ENCODE data around the gene ITIH5. TPM values are rescaled to one million over a fixed set of nuclear protein-coding genes. Genes with fewer than 3 reads are reported as not detected.

ITIH5 gene
- total and polyA plus RNA-seq, 2 donors, result 1.2 to 1.8 TPM

- Histone ChIP-seq H3K27ac (ENCODE audit: low read depth in 1 of 2, low read length in 1 of 2) (no peak overlapping the region), H3K27me3 (ENCODE audit: control insufficient read depth in 2 of 2, insufficient read depth in 1 of 2, low read length in 1 of 2) (no peaks in the 10 kb centered on the region), H3K4me3 (ENCODE audit: low read length in 2 of 2) (no peak overlapping the region), H3K9me3 (ENCODE audit: control insufficient read depth in 2 of 2, insufficient read depth in 1 of 2, low read length in 1 of 2) (no peaks in the 10 kb centered on the region), H3K4me1 (ENCODE audit: control insufficient read depth in 2 of 2, insufficient read depth in 2 of 2, low read length in 2 of 2) (no peaks in the 10 kb centered on the region), H3K36me3 (ENCODE audit: control insufficient read depth in 2 of 2, insufficient read depth in 2 of 2, low read length in 1 of 2) (no peaks in the 10 kb centered on the region)
- 94% methylated on average over 6 of the region's 6 CpGs for WGBS
- DNase-seq (ENCODE audit: low read depth in 6 of 9, low spot score in 9 of 9), result no peak
These were observed 17.0 kb downstream of the ITIH5 start for GRCh38 chr10:7649673-7650300.

DNA sequence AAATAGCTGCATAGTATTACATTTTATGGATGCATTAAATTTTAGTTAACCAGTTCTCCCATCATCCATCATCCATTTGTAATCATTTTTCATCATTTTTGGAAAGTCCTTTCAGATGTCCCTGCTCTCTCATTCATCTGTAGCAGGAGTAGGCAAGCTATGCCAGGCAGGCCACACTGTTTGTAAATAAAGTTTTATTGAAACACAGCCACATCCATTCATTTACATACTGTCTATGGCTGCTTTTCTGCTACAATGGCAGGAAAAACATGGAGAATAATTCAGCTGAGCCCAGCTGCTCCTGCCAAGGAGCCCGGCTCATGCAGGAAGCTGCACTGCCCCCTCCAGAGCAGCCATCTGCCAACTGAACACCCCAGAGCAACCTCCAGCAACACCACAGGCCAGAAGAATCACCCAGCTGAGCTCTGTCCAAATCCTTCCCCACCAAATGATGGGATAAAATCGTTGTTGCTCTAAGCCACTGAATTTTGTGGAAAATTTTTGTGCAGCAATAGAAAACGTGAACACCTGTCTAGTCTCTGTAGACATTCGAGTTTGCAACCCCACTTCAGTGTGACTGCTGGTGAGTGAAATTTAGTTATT, 19.6 kb downstream of the ITIH5 start:
- 94% methylated on average over 4 of the region's 4 CpGs for WGBS

DNA sequence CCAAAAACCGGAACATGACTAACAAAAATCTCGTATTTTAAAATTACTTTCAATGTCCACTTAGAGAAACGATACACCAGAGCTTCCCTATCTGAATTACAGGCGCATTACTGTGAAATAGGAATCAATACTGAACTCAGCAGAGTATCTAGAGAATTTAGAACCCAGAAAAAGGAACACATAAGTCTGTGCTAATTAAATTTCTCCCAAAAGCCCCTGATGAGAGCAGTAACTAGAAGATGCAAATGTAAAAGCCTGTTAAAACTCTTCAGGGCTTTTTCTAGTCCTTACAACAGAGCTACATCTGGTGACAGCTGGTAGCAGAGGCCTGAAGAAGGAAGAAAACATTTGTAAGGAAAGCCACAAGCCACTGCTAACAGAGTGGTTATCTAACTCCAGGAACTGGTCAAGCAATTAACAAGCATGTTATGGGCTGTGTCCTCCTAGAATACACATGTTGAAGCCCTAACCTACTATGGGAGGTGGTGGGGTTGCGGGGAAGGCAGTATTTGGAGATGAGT, 24.2 kb downstream of the ITIH5 start:
- no peaks in the 10 kb centered on the region for H3K4me1 ChIP-seq (ENCODE audit: control insufficient read depth in 2 of 2, insufficient read depth in 2 of 2, low read length in 2 of 2)
- H3K27ac ChIP-seq (ENCODE audit: low read depth in 1 of 2, low read length in 1 of 2), result no peak overlapping the region
- WGBS, result 82% methylated on average over 5 of the region's 5 CpGs
- no peak for DNase-seq (ENCODE audit: low read depth in 6 of 9, low spot score in 9 of 9)
- no peaks in the 10 kb centered on the region for H3K27me3 ChIP-seq (ENCODE audit: control insufficient read depth in 2 of 2, insufficient read depth in 1 of 2, low read length in 1 of 2)
- no peak overlapping the region for H3K4me3 ChIP-seq (ENCODE audit: low read length in 2 of 2)
- H3K36me3 ChIP-seq (ENCODE audit: control insufficient read depth in 2 of 2, insufficient read depth in 2 of 2, low read length in 1 of 2), result no peaks in the 10 kb centered on the region
- no peaks in the 10 kb centered on the region for H3K9me3 ChIP-seq (ENCODE audit: control insufficient read depth in 2 of 2, insufficient read depth in 1 of 2, low read length in 1 of 2)

More for the DNA sequence above, 19.6 kb downstream of the ITIH5 start:
- H3K9me3 ChIP-seq (ENCODE audit: control insufficient read depth in 2 of 2, insufficient read depth in 1 of 2, low read length in 1 of 2), result no peaks in the 10 kb centered on the region
- no peaks in the 10 kb centered on the region for H3K36me3 ChIP-seq (ENCODE audit: control insufficient read depth in 2 of 2, insufficient read depth in 2 of 2, low read length in 1 of 2)
- H3K27ac ChIP-seq (ENCODE audit: low read depth in 1 of 2, low read length in 1 of 2), result no peak overlapping the region
- no peak overlapping the region for H3K4me3 ChIP-seq (ENCODE audit: low read length in 2 of 2)
- no peaks in the 10 kb centered on the region for H3K4me1 ChIP-seq (ENCODE audit: control insufficient read depth in 2 of 2, insufficient read depth in 2 of 2, low read length in 2 of 2)
- DNase-seq (ENCODE audit: low read depth in 6 of 9, low spot score in 9 of 9), result no peak
- no peaks in the 10 kb centered on the region for H3K27me3 ChIP-seq (ENCODE audit: control insufficient read depth in 2 of 2, insufficient read depth in 1 of 2, low read length in 1 of 2)

GRCh38 chr10:7635408-7636125, 31.2 kb downstream of the ITIH5 start:
- no peak overlapping the region for H3K27ac ChIP-seq (ENCODE audit: low read depth in 1 of 2, low read length in 1 of 2)

DNA sequence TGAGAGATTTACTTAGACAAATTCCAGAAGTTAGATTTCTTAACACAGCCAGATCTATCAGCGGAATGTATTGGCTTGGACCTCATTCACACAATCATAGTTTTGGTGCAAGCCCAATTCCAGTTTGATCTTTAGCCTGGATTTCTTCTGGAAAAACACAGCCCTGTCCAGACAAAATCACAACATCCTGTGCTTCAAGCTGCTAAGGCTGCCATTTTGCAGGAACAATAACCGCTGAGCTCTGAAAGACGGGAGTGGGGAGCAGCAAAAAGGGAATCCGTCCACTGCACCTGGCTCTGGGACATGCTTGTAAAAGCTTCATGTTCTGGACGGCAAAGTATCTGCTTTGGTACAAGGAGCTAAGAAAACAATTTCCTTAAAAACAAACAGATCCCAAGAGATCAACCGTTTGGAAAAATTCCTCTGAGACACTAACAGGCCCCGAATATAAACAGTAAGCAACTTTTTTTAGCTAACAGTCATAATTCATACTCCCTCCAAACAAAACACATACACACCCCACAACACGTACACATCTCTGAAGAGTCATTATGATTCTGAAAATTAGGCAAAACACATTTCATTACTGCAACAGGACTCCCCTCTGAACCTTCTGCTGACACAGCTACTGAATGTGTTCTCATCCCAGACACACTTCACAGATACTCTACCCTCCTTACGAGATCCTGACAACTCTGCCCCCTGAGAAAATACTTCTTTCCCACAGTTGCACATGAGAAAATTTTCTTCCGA, 32.4 kb downstream of the ITIH5 start:
- Histone ChIP-seq H3K27ac (ENCODE audit: low read depth in 1 of 2, low read length in 1 of 2) (no peak overlapping the region), H3K9me3 (ENCODE audit: control insufficient read depth in 2 of 2, insufficient read depth in 1 of 2, low read length in 1 of 2) (peaks cover 0 to 1% of the 10 kb centered on the region in 2 donors), H3K36me3 (ENCODE audit: control insufficient read depth in 2 of 2, insufficient read depth in 2 of 2, low read length in 1 of 2) (no peaks in the 10 kb centered on the region), H3K4me3 (ENCODE audit: low read length in 2 of 2) (no peak overlapping the region), H3K4me1 (ENCODE audit: control insufficient read depth in 2 of 2, insufficient read depth in 2 of 2, low read length in 2 of 2) (no peaks in the 10 kb centered on the region), H3K27me3 (ENCODE audit: control insufficient read depth in 2 of 2, insufficient read depth in 1 of 2, low read length in 1 of 2) (no peaks in the 10 kb centered on the region)
- 95% methylated on average over 10 of the region's 10 CpGs for WGBS
- DNase-seq (ENCODE audit: low read depth in 6 of 9, low spot score in 9 of 9), result no peak

More at GRCh38 chr10:7635408-7636125, 31.2 kb downstream of the ITIH5 start:
- DNase-seq (ENCODE audit: low read depth in 6 of 9, low spot score in 9 of 9), result no peak
- H3K36me3 ChIP-seq (ENCODE audit: control insufficient read depth in 2 of 2, insufficient read depth in 2 of 2, low read length in 1 of 2), result no peaks in the 10 kb centered on the region
- no peak overlapping the region for H3K4me3 ChIP-seq (ENCODE audit: low read length in 2 of 2)
- 97% methylated on average over 7 of the region's 7 CpGs for WGBS
- H3K4me1 ChIP-seq (ENCODE audit: control insufficient read depth in 2 of 2, insufficient read depth in 2 of 2, low read length in 2 of 2), result no peaks in the 10 kb centered on the region
- no peaks in the 10 kb centered on the region for H3K9me3 ChIP-seq (ENCODE audit: control insufficient read depth in 2 of 2, insufficient read depth in 1 of 2, low read length in 1 of 2)
- no peaks in the 10 kb centered on the region for H3K27me3 ChIP-seq (ENCODE audit: control insufficient read depth in 2 of 2, insufficient read depth in 1 of 2, low read length in 1 of 2)

- 85% methylated on average over 10 of the region's 10 CpGs for WGBS
- H3K36me3 ChIP-seq (ENCODE audit: control insufficient read depth in 2 of 2, insufficient read depth in 2 of 2, low read length in 1 of 2), result no peaks in the 10 kb centered on the region
- no peak overlapping the region for H3K27ac ChIP-seq (ENCODE audit: low read depth in 1 of 2, low read length in 1 of 2)
- no peak overlapping the region for H3K4me3 ChIP-seq (ENCODE audit: low read length in 2 of 2)
- peaks cover 0 to 8% of the 10 kb centered on the region in 2 donors for H3K9me3 ChIP-seq (ENCODE audit: control insufficient read depth in 2 of 2, insufficient read depth in 1 of 2, low read length in 1 of 2)
- H3K27me3 ChIP-seq (ENCODE audit: control insufficient read depth in 2 of 2, insufficient read depth in 1 of 2, low read length in 1 of 2), result no peaks in the 10 kb centered on the region
- DNase-seq (ENCODE audit: low read depth in 6 of 9, low spot score in 9 of 9), result no peak
- no peaks in the 10 kb centered on the region for H3K4me1 ChIP-seq (ENCODE audit: control insufficient read depth in 2 of 2, insufficient read depth in 2 of 2, low read length in 2 of 2)
These were observed 40.5 kb downstream of the ITIH5 start for GRCh38 chr10:7626283-7626682.

GRCh38 chr10:7625836-7626235, 40.9 kb downstream of the ITIH5 start:
- 95% methylated on average over 7 of the region's 7 CpGs for WGBS
- H3K4me3 ChIP-seq (ENCODE audit: low read length in 2 of 2), result no peak overlapping the region
- no peaks in the 10 kb centered on the region for H3K4me1 ChIP-seq (ENCODE audit: control insufficient read depth in 2 of 2, insufficient read depth in 2 of 2, low read length in 2 of 2)
- no peak overlapping the region for H3K27ac ChIP-seq (ENCODE audit: low read depth in 1 of 2, low read length in 1 of 2)
- peaks cover 0 to 8% of the 10 kb centered on the region in 2 donors for H3K9me3 ChIP-seq (ENCODE audit: control insufficient read depth in 2 of 2, insufficient read depth in 1 of 2, low read length in 1 of 2)
- H3K36me3 ChIP-seq (ENCODE audit: control insufficient read depth in 2 of 2, insufficient read depth in 2 of 2, low read length in 1 of 2), result no peaks in the 10 kb centered on the region
- no peaks in the 10 kb centered on the region for H3K27me3 ChIP-seq (ENCODE audit: control insufficient read depth in 2 of 2, insufficient read depth in 1 of 2, low read length in 1 of 2)
- no peak for DNase-seq (ENCODE audit: low read depth in 6 of 9, low spot score in 9 of 9)

- Histone ChIP-seq H3K4me1 (ENCODE audit: control insufficient read depth in 2 of 2, insufficient read depth in 2 of 2, low read length in 2 of 2) (no peaks in the 10 kb centered on the region), H3K27ac (ENCODE audit: low read depth in 1 of 2, low read length in 1 of 2) (no peak overlapping the region), H3K4me3 (ENCODE audit: low read length in 2 of 2) (no peak overlapping the region), H3K36me3 (ENCODE audit: control insufficient read depth in 2 of 2, insufficient read depth in 2 of 2, low read length in 1 of 2) (no peaks in the 10 kb centered on the region), H3K27me3 (ENCODE audit: control insufficient read depth in 2 of 2, insufficient read depth in 1 of 2, low read length in 1 of 2) (no peaks in the 10 kb centered on the region), H3K9me3 (ENCODE audit: control insufficient read depth in 2 of 2, insufficient read depth in 1 of 2, low read length in 1 of 2) (peaks cover 0 to 8% of the 10 kb centered on the region in 2 donors)
- no peak for DNase-seq (ENCODE audit: low read depth in 6 of 9, low spot score in 9 of 9)
- WGBS, result 96% methylated on average over 2 of the region's 2 CpGs
These were observed 41.8 kb downstream of the ITIH5 start for GRCh38 chr10:7625009-7625408.

Data from thymus (tissue), 11 donors.